SU-DHL-6 (cell line): ENCODE results near the gene AP3D1.

Source experiments
- H2AFZ ChIP-seq: fragments of 200-600 bp; sonication (generic); 2 replicates; pipeline ENCODE4 v1.6.1; 2014; ENCODE audit warnings: low read depth, mild to moderate bottlenecking, moderate library complexity, mixed read lengths, antibody characterized with exemption, low read length; ENCODE audit not compliant: severe bottlenecking
- H3F3A ChIP-seq: fragments of 200-600 bp; shearing (Covaris generic); 2 replicates; pipeline ENCODE4 v1.6.0; 2016; ENCODE audit warnings: antibody characterized with exemption, mild to moderate bottlenecking; ENCODE audit not compliant: insufficient read depth
- H3K27ac ChIP-seq: fragments of 200-600 bp; sonication (generic); 2 replicates; pipeline ENCODE4 v1.5.1; 2016; ENCODE audit warnings: low read depth, mild to moderate bottlenecking, low read length, moderate library complexity, mixed read lengths
- H3K27me3 ChIP-seq: fragments of 200-600 bp; sonication (generic), shearing (Covaris generic); 2 replicates; pipeline ENCODE4 v1.6.0; 2014; ENCODE audit warnings: mild to moderate bottlenecking, low read length
- H3K36me3 ChIP-seq: fragments of 200-600 bp; sonication (generic); 2 replicates; pipeline ENCODE4 v1.6.1; 2014; ENCODE audit warnings: mild to moderate bottlenecking, low read length, mixed read lengths
- H3K4me2 ChIP-seq: fragments of 300-600, 200-600 bp; shearing (Covaris generic), sonication (generic); 2 replicates; pipeline ENCODE4 v1.6.0; 2014; ENCODE audit warnings: low read length, low read depth, mild to moderate bottlenecking; ENCODE audit not compliant: poor library complexity, severe bottlenecking
- H3K4me3 ChIP-seq: fragments of 200-600 bp; sonication (generic); 2 replicates; pipeline ENCODE4 v1.5.1; 2014; ENCODE audit warnings: antibody characterized with exemption, low read length, mild to moderate bottlenecking, mixed read lengths; ENCODE audit not compliant: insufficient read depth, poor library complexity, severe bottlenecking
- H3K79me2 ChIP-seq: fragments of 200-600 bp; sonication (generic); 2 replicates; pipeline ENCODE4 v1.6.1; 2014; ENCODE audit warnings: mild to moderate bottlenecking, low read length, moderate library complexity; ENCODE audit not compliant: insufficient read depth
- H3K9ac ChIP-seq: fragments of 200-600 bp; sonication (generic); 2 replicates; pipeline ENCODE4 v1.7.0; 2014; ENCODE audit warnings: mild to moderate bottlenecking, low read length
- H3K9me2 ChIP-seq: fragments of 200-600 bp; sonication (generic); replicated peaks from 2 replicates; pipeline ENCODE4 v1.6.1; 2014; ENCODE audit warnings: low read length; ENCODE audit not compliant: insufficient read depth
- H3K9me3 ChIP-seq: fragments of 200-600 bp; sonication (generic); 2 replicates; pipeline ENCODE4 v1.6.1; 2014; ENCODE audit warnings: low read length, mixed read lengths; ENCODE audit not compliant: insufficient read depth
- H4K20me1 ChIP-seq: fragments of 200-600 bp; sonication (generic); 2 replicates; pipeline ENCODE4 v1.6.1; 2014; ENCODE audit warnings: low read depth, mild to moderate bottlenecking, antibody characterized with exemption, low read length, moderate library complexity, mixed read lengths
- CTCF ChIP-seq: fragments of 200-600 bp; sonication (generic); IDR thresholded peaks from one replicate; pipeline ENCODE4 v1.5.1; 2017; ENCODE audit warnings: antibody characterized with exemption, mild to moderate bottlenecking, low read length, moderate library complexity; ENCODE audit not compliant: insufficient read depth, poor library complexity, severe bottlenecking
- EZH2phosphoT487 ChIP-seq: fragments of 200-600 bp; sonication (generic), shearing (Covaris generic); conservative IDR thresholded peaks from 2 replicates; pipeline ENCODE4 v1.6.1; 2018; ENCODE audit warnings: mild to moderate bottlenecking, antibody characterized with exemption, low read length, moderate library complexity, mixed read lengths

Gene AP3D1

GRCh38 chr19:2116507-2116906 lies 34.9 kb downstream of the AP3D1 start:
- TF ChIP-seq CTCF (no peak), EZH2phosphoT487 (no peak)
- Histone ChIP-seq H3K27me3 (no peaks in the 10 kb centered on the region), H3K9ac (no peak overlapping the region), H4K20me1 (no peaks in the 10 kb centered on the region), H3K4me3 (no peak overlapping the region), H3K9me2 (no peaks in the 10 kb centered on the region), H3K4me2 (no peak overlapping the region), H2AFZ (no peak overlapping the region), H3K36me3 (no peaks in the 10 kb centered on the region), H3F3A (no peaks in the 10 kb centered on the region), H3K27ac (no peak overlapping the region), H3K79me2 (no peaks in the 10 kb centered on the region), H3K9me3 (no peaks in the 10 kb centered on the region)

GRCh38 chr19:2115911-2116426 lies 35.4 kb downstream of the AP3D1 start:
- Histone ChIP-seq H3K9ac (no peak overlapping the region), H3F3A (no peaks in the 10 kb centered on the region), H2AFZ (no peak overlapping the region), H3K9me3 (no peaks in the 10 kb centered on the region), H3K36me3 (no peaks in the 10 kb centered on the region), H3K4me3 (no peak overlapping the region), H4K20me1 (no peaks in the 10 kb centered on the region), H3K4me2 (no peak overlapping the region), H3K9me2 (no peaks in the 10 kb centered on the region), H3K79me2 (no peaks in the 10 kb centered on the region), H3K27me3 (no peaks in the 10 kb centered on the region), H3K27ac (no peak overlapping the region)
- TF ChIP-seq EZH2phosphoT487 (no peak), CTCF (no peak)

- H4K20me1 ChIP-seq: no peaks in the 10 kb centered on the region
- no peak overlapping the region for H2AFZ ChIP-seq
- H3K4me3 ChIP-seq: no peak overlapping the region
- no peaks in the 10 kb centered on the region for H3K9me3 ChIP-seq
- H3K36me3 ChIP-seq: no peaks in the 10 kb centered on the region
- no peaks in the 10 kb centered on the region for H3K79me2 ChIP-seq
- H3K27ac ChIP-seq: no peak overlapping the region
- no peaks in the 10 kb centered on the region for H3F3A ChIP-seq
- no peak overlapping the region for H3K9ac ChIP-seq
- no peak overlapping the region for H3K4me2 ChIP-seq
- no peaks in the 10 kb centered on the region for H3K9me2 ChIP-seq
- TF ChIP-seq EZH2phosphoT487 (no peak), CTCF (no peak)
- no peaks in the 10 kb centered on the region for H3K27me3 ChIP-seq
These were observed 36.0 kb downstream of the AP3D1 start for GRCh38 chr19:2115324-2115723.
